Thyroid gland (tissue), 4 donors: ENCODE data around the gene FAM118B. TPM values are rescaled to one million over a fixed set of nuclear protein-coding genes. Genes with fewer than 3 reads are reported as not detected.

Experiments used
- DNase-seq, 2 donors: peaks; one replicate each; pipeline ENCODE4 v3.0.0-alpha.2; 2019
- H3K27ac ChIP-seq, 3 donors: fragments of 200-600 bp; sonication (generic); 1 replicate in 2 of 3; 2 replicates in 1 of 3; pipeline ENCODE4 v1.5.1; 2016 to 2019; ENCODE audit warnings: mild to moderate bottlenecking in 1 of 3, moderate library complexity in 1 of 3
- H3K27me3 ChIP-seq: fragments of 200-600 bp; sonication (generic); one replicate; pipeline ENCODE4 v1.5.1; 2019
- H3K36me3 ChIP-seq, 2 donors: fragments of 200-600 bp; sonication (generic); one replicate each; pipeline ENCODE4 v1.5.1; 2016 to 2019
- H3K4me1 ChIP-seq, 2 donors: fragments of 200-600 bp; sonication (generic); one replicate each; pipeline ENCODE4 v1.5.1; 2017 to 2019
- H3K4me3 ChIP-seq, 3 donors: fragments of 200-600 bp; sonication (generic); replicated peaks in 1 of 3; 1 replicate in 2 of 3; 2 replicates in 1 of 3; pipeline ENCODE4 v1.5.1; 2016; ENCODE audit warnings: mild to moderate bottlenecking in 1 of 3
- H3K9me3 ChIP-seq: fragments of 200-600 bp; sonication (generic); one replicate; pipeline ENCODE4 v1.5.1; 2017
- POLR2A ChIP-seq, 2 donors: fragments of 450-650 bp; IDR thresholded peaks; one replicate each; pipeline ENCODE4 v1.6.1; 2017; ENCODE audit warnings: antibody characterized with exemption in 2 of 2, mild to moderate bottlenecking in 2 of 2, moderate library complexity in 1 of 2
- WGBS, 2 donors: methylation state at CpG; one replicate each; pipeline ENCODE4 v1.1.5; 2017; 5-methylcytosine and 5-hydroxymethylcytosine counted together
- intact Hi-C: fragments of 100-400 bp; cut with DNase I; formaldehyde crosslinking; loops from one replicate; pipeline ENCODE4 v1.15.1; 2023
- total RNA-seq, 4 donors: library from RNA; depleted of rRNA; stranded (reverse); fragments of >200 nt; gene quantifications; one replicate each; pipeline ENCODE4 v1.2.3, GENCODE V29; 2016
- TF ChIP-seq, protein P1 (sequence below), 6 experiments: fragments of 200-600 bp in 3 of 6; fragments of 450-650 bp in 3 of 6; sonication (generic) in 3 of 6; IDR thresholded peaks; one replicate each; pipeline ENCODE4 v1.5.1; 2016 to 2019; ENCODE audit warnings: antibody characterized with exemption in 6 of 6, mild to moderate bottlenecking in 2 of 6, inconsistent platforms in 1 of 6, moderate library complexity in 1 of 6

Gene FAM118B
- total RNA-seq, 4 donors from 2014 or later = 21.7 to 25.0 (median 23.3) TPM

DNA sequence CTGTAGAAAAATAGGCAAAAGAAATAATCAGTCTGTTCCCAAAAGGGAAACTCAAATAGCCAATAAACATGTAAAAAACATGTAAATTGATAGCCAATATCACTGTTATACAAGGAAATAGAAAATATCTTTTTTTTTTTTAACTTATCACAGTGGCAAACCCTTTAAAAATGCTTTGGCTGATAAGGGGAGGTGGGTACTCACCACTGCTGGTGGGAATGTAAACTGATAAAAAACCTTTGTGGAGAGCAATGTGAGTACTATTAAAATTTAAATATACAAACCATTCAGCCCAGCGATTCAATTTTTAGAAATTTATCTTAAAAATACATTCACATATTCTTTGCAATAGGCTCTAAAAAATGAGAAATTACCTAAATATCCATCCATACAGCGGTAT is 3.7 kb upstream of the FAM118B start:
- Histone ChIP-seq H3K36me3 (peaks cover 22 to 23% of the 10 kb centered on the region in 2 donors), H3K4me3 (no peak overlapping the region), H3K9me3 (no peaks in the 10 kb centered on the region), H3K27ac (no peak overlapping the region), H3K4me1 (peaks cover 12 to 15% of the 10 kb centered on the region in 2 donors), H3K27me3 (no peaks in the 10 kb centered on the region)
- DNase-seq = no peak
- TF ChIP-seq POLR2A (IDR thresholded peaks at IDR 0.05) = no peak
- TF ChIP-seq, protein P1, sequence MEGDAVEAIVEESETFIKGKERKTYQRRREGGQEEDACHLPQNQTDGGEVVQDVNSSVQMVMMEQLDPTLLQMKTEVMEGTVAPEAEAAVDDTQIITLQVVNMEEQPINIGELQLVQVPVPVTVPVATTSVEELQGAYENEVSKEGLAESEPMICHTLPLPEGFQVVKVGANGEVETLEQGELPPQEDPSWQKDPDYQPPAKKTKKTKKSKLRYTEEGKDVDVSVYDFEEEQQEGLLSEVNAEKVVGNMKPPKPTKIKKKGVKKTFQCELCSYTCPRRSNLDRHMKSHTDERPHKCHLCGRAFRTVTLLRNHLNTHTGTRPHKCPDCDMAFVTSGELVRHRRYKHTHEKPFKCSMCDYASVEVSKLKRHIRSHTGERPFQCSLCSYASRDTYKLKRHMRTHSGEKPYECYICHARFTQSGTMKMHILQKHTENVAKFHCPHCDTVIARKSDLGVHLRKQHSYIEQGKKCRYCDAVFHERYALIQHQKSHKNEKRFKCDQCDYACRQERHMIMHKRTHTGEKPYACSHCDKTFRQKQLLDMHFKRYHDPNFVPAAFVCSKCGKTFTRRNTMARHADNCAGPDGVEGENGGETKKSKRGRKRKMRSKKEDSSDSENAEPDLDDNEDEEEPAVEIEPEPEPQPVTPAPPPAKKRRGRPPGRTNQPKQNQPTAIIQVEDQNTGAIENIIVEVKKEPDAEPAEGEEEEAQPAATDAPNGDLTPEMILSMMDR (IDR thresholded peaks at IDR 0.05) = no peak
- intact Hi-C loops = no loop called here
- WGBS, 2 donors = 96 to 98% methylated on average over 2 of the region's 2 CpGs

DNA sequence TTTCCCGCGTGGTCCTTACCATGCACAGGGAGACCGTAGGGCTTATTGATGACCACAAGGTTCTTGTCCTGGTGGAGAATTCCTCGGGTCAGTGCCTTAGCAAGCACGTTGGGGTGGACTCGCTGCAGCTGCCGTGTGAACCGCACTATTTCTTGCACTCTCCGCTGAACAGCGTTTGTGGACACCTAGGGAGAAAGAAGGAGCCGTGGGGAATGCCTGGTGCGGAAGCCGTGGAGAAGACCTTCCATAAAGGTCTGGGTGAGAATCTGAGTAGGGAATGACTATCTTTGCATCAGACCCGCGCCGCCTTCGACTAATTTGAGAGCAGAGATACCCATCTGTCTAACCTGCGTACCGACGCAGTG is 729 bp upstream of the FAM118B start:
- no peak for TF ChIP-seq POLR2A (IDR thresholded peaks at IDR 0.05)
- TF ChIP-seq, protein P1 (IDR thresholded peaks at IDR 0.05) = no peak
- H3K9me3 ChIP-seq = no peaks in the 10 kb centered on the region
- no peak for DNase-seq
- no peaks in the 10 kb centered on the region for H3K36me3 ChIP-seq
- intact Hi-C loops = loop anchor here (5.0 kb wide), 1 partner anchor 56 kb away; the partner anchor contains the start of genes FOXRED1 and SRPRA
- H3K27me3 ChIP-seq = no peaks in the 10 kb centered on the region
- peaks cover 17 to 25% of the 10 kb centered on the region in 2 donors for H3K4me1 ChIP-seq
- WGBS, 2 donors = 4 to 8% methylated on average over 20 of the region's 20 CpGs
- peak overlapping the region in 1 of 3 donors; percentile 36 for H3K27ac ChIP-seq
- peak overlapping the region; percentile 60 to 91 (median 76) for H3K4me3 ChIP-seq

DNA sequence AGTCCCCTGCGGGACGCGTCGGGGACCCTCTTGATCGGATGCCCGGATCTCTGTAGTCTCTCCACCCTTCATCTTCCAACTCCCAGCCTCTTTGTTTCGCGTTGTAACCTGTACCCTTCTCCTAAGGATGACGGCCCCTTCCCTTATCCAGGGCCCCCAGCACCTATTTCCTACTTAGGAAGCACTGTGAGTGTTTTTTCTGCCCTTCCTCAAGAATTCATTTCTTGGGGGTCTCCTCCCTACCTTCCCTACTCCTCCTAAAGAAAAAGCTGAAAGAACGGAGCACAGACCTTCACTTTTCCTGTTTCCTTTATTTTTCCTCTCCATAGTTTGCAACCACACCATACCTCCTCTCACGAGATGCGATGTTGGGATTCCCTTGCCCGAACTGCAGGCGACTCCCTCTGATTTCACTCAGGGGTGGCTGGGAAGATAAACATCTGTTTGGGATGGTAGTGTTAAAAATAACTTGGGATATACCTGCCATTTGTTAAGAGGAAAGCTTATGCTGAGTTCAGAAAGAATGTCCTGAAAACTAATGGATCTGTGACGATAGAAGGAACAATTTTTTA is 593 bp downstream of the FAM118B start:
- no peak for DNase-seq
- Histone ChIP-seq H3K4me3 (peak overlapping the region; percentile 60 to 76 (median 63)), H3K27ac (no peak overlapping the region), H3K36me3 (no peaks in the 10 kb centered on the region), H3K27me3 (no peaks in the 10 kb centered on the region), H3K4me1 (peaks cover 17 to 25% of the 10 kb centered on the region in 2 donors), H3K9me3 (no peaks in the 10 kb centered on the region)
- intact Hi-C loops = loop anchor here (5.0 kb wide), 1 partner anchor 55 kb away; the partner anchor contains the start of genes FOXRED1 and SRPRA
- TF ChIP-seq POLR2A (IDR thresholded peaks at IDR 0.05) = no peak
- TF ChIP-seq, protein P1 (IDR thresholded peaks at IDR 0.05) = no peak
- 1 to 3% methylated on average over 15 of the region's 15 CpGs for WGBS, 2 donors

DNA sequence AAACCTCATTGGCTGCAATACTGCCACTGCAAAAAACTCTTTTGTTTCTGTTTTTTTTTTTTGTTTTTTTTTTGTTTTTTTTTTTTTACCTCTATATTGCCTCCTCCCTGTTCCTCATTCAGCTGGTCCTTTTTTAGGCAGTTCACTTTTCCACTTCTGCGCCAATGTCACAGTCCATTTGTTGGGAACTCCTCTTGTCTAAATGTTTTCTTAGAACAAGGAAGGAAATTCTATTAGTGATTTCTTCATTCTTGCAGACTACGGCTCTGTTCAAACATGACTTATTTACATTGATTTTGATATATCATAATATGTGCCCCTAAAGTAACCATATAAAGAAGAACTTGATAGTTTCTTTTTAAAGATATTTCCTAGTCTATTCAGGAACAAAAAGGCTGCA is 2.9 kb downstream of the FAM118B start:
- Histone ChIP-seq H3K4me3 (no peak overlapping the region), H3K36me3 (no peaks in the 10 kb centered on the region), H3K4me1 (peaks cover 17 to 25% of the 10 kb centered on the region in 2 donors), H3K9me3 (no peaks in the 10 kb centered on the region), H3K27ac (no peak overlapping the region), H3K27me3 (no peaks in the 10 kb centered on the region)
- intact Hi-C loops = loop anchor here (5.0 kb wide), 1 partner anchor 53 kb away; the partner anchor contains the start of genes FOXRED1 and SRPRA
- TF ChIP-seq POLR2A (IDR thresholded peaks at IDR 0.05) = no peak
- TF ChIP-seq, protein P1 (IDR thresholded peaks at IDR 0.05) = no peak
- WGBS, 2 donors = 25 to 33% methylated on average over 2 of the region's 2 CpGs
- peak; percentile 27 to 44 for DNase-seq

DNA sequence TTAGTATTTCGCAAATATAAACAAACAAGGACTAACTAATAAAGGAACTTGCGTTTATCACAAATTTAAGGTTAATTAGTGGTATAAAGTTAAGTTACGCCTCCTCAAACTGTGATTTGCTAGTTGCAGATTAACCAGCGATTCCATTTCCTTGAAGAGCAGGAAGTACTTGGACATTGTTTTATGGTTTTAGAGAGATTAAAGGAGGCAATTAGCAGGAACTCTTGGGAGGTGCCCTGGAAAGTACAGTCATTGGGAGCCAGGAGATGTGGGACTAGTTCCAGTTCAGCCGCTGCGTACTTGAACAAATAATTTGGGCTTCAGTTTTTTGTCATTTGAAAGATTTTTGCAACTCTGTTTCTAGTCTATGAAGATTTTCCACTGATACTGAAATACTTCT is 3.3 kb downstream of the FAM118B start:
- WGBS, 2 donors = 48 to 67% methylated on average over 6 of the region's 6 CpGs
- no peak overlapping the region for H3K27ac ChIP-seq
- H3K4me1 ChIP-seq = peaks cover 17 to 25% of the 10 kb centered on the region in 2 donors
- no peak for DNase-seq
- no peak overlapping the region for H3K4me3 ChIP-seq
- H3K36me3 ChIP-seq = no peaks in the 10 kb centered on the region
- no peaks in the 10 kb centered on the region for H3K27me3 ChIP-seq
- H3K9me3 ChIP-seq = no peaks in the 10 kb centered on the region
- TF ChIP-seq, protein P1 (IDR thresholded peaks at IDR 0.05) = no peak
- TF ChIP-seq POLR2A (IDR thresholded peaks at IDR 0.05) = no peak
- intact Hi-C loops = loop anchor here (5.0 kb wide), 1 partner anchor 52 kb away; the partner anchor contains the start of genes FOXRED1 and SRPRA
